Measurements from ENCODE around the gene TENM3. TPM values are rescaled to one million over a fixed set of nuclear protein-coding genes. Genes with fewer than 3 reads are reported as not detected.

TENM3 gene
- polyA plus RNA-seq, 1 of the 3 experiments (the other 2 are of a cell fraction): 10.4 TPM

GRCh38 chr4:182413550-182413949 is 170.3 kb downstream of the TENM3 start:
- no peaks in the 10 kb centered on the region for H4K20me1 ChIP-seq (ENCODE audit: insufficient read depth)
- no peak overlapping the region for H3K27ac ChIP-seq (ENCODE audit: low read depth in 2 of 2, low read length in 1 of 2)
- no peaks in the 10 kb centered on the region for H3K9me3 ChIP-seq
- ChIA-PET POLR2A (no interaction called here), CTCF (no interaction called here)
- H3K9ac ChIP-seq: no peak overlapping the region
- WGBS (ENCODE audit: low lambda C conversion rate): 71% methylated on average over 1 of the region's 1 CpG
- TF ChIP-seq FOXM1 (IDR thresholded peaks at IDR 0.05; ENCODE audit: low read depth): no peak
- TF ChIP-seq ZBTB33 (IDR thresholded peaks at IDR 0.05; ENCODE audit: borderline replicate concordance, low read depth): no peak
- TF ChIP-seq GABPA (IDR thresholded peaks at IDR 0.05; ENCODE audit: low read depth): no peak
- TF ChIP-seq CTCF (IDR thresholded peaks at IDR 0.05): no peak
- no peak for TF ChIP-seq TAF1 (IDR thresholded peaks at IDR 0.05; ENCODE audit: borderline replicate concordance, low read depth, low read length)
- no peak for TF ChIP-seq FOXJ3 (CRISPR knock-in tag; IDR thresholded peaks at IDR 0.05)
- no peak for TF ChIP-seq RCOR1 (IDR thresholded peaks at IDR 0.05; ENCODE audit: low read length)
- no peak for TF ChIP-seq TCF12 (IDR thresholded peaks at IDR 0.05)
- TF ChIP-seq, protein P1, sequence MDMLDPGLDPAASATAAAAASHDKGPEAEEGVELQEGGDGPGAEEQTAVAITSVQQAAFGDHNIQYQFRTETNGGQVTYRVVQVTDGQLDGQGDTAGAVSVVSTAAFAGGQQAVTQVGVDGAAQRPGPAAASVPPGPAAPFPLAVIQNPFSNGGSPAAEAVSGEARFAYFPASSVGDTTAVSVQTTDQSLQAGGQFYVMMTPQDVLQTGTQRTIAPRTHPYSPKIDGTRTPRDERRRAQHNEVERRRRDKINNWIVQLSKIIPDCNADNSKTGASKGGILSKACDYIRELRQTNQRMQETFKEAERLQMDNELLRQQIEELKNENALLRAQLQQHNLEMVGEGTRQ (IDR thresholded peaks at IDR 0.05; ENCODE audit: borderline replicate concordance, low read depth, low read length): no peak
- no peak for TF ChIP-seq USF1 (IDR thresholded peaks at IDR 0.05; ENCODE audit: borderline replicate concordance, low read depth)
- TF ChIP-seq JUND (IDR thresholded peaks at IDR 0.05): no peak
- TF ChIP-seq CHD2 (IDR thresholded peaks at IDR 0.05; ENCODE audit: low read length, partially characterized antibody): no peak
- TF ChIP-seq MXI1 (IDR thresholded peaks at IDR 0.05; ENCODE audit: low read depth, low read length): no peak
- TF ChIP-seq NRF1 (IDR thresholded peaks at IDR 0.05; ENCODE audit: low read depth, low read length): no peak
- no peaks in the 10 kb centered on the region for H3K9me2 ChIP-seq
- H3F3A ChIP-seq (replicated peaks; ENCODE audit: insufficient read depth): no peaks in the 10 kb centered on the region
- no peak overlapping the region for H3K4me2 ChIP-seq
- no peak for DNase-seq
- no peaks in the 10 kb centered on the region for H3K79me2 ChIP-seq (ENCODE audit: insufficient read depth)
- peaks cover 0 to 4% of the 10 kb centered on the region in 2 experiments; a peak in 1 of 4 replicates for H3K4me1 ChIP-seq (ENCODE audit: control insufficient read depth in 1 of 2, insufficient read depth in 2 of 2, low read depth in 1 of 2, low read length in 1 of 2)
- no peaks in the 10 kb centered on the region for H3K27me3 ChIP-seq (ENCODE audit: insufficient read depth)
- H2AFZ ChIP-seq (ENCODE audit: low read depth): no peak overlapping the region
- H3K36me3 ChIP-seq (replicated peaks in 1 of 2; ENCODE audit: control insufficient read depth in 1 of 2, insufficient read depth in 2 of 2, low read length in 1 of 2): no peaks in the 10 kb centered on the region
- H3K4me3 ChIP-seq (ENCODE audit: low read depth in 2 of 2, low read length in 1 of 2): no peak overlapping the region
